Measurements from ENCODE around the gene TPRN.

TPRN gene

DNA sequence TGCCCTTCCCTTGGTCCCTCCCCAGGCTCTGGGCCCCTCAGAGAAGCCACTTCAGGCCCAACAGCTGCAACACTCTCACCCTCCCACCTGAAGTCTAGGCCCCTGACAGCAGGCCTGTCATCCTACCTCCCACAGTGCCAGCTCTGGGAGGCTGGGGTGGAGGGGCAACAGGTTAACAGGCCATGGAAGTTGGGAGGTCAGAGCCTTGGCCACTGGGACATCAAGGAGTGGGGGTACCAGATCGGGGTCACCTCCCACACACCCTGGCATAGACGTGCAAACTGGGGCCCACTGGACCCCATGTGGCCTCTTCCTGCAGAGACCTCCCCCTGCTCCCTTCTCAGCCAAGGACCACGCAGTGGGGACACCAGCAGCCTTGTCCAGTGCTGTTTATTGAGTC lies 9.3 kb downstream of the TPRN start:
- DNase-seq (ENCODE audit: low spot score) = no peak
- CTCF ChIA-PET = interaction anchor here (0.6 to 4.5 kb wide), 4 partner anchors 19 to 45 kb away, joined by 3 to 37 read pairs (median 13); partner anchors contain the start of gene RNF224
- TF ChIP-seq, protein P1, sequence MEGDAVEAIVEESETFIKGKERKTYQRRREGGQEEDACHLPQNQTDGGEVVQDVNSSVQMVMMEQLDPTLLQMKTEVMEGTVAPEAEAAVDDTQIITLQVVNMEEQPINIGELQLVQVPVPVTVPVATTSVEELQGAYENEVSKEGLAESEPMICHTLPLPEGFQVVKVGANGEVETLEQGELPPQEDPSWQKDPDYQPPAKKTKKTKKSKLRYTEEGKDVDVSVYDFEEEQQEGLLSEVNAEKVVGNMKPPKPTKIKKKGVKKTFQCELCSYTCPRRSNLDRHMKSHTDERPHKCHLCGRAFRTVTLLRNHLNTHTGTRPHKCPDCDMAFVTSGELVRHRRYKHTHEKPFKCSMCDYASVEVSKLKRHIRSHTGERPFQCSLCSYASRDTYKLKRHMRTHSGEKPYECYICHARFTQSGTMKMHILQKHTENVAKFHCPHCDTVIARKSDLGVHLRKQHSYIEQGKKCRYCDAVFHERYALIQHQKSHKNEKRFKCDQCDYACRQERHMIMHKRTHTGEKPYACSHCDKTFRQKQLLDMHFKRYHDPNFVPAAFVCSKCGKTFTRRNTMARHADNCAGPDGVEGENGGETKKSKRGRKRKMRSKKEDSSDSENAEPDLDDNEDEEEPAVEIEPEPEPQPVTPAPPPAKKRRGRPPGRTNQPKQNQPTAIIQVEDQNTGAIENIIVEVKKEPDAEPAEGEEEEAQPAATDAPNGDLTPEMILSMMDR (conservative IDR thresholded peaks at IDR 0.05; ENCODE audit: low read depth) = no peak
- POLR2A ChIA-PET (ENCODE audit: low non-redundant PET) = interaction anchor here (0.6 kb wide), 1 partner anchor 36 kb away, joined by 6 read pairs; the partner anchor contains the start of gene RNF224
- H3K27ac ChIP-seq = peak overlapping the region; percentile 99

DNA sequence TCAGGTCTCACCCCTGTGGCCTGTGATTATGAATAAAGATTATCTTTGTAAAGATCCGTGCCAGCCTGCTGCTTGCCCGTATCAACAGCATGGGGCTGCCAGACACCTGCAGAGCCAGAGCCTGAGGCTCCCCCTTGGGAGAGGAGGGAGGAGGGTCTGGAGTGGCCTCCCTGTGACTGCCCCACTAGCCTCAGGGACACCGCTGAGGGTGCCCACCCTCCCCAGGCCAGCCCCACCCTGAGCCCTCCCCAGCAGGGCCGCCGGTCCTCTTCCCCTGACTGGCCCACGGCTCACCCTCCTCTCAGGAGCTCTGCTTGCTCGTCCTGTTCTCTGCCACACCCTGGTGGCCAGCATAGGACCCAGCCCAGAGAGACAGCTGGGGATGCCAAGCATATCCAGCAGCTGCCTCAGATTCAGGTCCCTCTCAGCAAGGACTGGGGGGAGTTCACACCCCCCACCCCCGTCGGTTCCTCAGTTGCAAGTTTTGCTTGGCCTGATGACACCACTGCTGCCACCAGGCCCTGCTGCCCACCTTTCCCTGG lies 10.2 kb downstream of the TPRN start:
- peak overlapping the region; percentile 99 for H3K27ac ChIP-seq
- ChIA-PET CTCF (interaction anchor here (0.6 to 4.5 kb wide), 10 partner anchors 8 to 251 kb away, joined by 3 to 37 read pairs (median 6); partner anchors contain the start of gene RNF224), POLR2A (ENCODE audit: low non-redundant PET) (no interaction called here)
- TF ChIP-seq, protein P1 (conservative IDR thresholded peaks at IDR 0.05; ENCODE audit: low read depth) = no peak
- no peak for DNase-seq (ENCODE audit: low spot score)

DNA sequence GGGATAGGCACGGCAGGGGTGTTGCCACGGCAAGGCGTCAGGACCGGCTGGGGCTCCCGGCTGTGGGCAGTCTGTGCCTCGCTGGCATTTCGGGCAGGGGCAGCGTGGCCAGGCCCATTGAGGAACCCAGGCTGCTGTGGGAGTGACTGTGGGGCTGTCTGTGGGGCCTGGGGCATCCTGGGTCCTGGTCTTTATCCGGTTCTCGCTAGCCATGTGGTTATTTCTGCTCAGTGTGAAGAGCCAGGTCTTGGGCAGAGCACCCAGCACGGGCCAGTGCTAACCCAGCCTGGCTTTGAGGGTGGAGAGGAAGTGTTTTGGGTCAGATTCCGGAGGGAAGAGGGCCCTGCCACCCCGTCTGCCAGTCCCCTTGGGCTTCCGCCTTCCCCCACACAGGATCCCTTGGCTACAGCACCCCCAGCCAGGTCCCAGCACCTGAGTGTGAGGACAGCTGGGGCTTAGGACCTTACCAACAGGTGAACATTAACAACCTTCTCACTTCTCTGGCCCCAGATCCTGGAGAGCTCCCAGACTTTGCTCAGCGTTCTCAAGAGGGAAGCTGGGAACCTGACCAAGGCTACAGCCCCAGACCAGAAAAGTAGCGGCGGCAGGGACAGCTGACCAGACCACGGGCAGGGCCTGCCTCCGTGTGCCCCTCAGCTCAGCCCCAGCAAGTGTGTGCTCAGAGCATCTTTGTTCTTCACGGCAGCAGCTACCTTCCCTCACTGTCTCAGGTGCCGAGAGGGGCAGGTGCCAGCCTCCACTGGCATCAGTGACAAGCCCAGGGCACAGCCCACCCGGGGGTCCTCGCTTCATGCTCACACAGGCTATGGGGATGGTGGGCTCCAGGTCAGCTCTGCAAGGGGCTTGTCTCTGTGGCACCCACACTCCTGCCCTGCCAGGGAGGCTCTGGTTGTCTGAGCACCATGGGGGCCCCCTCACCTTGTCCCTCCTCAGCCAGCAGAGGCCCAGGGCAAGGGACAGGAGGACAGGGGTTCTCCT lies 10.9 kb downstream of the TPRN start:
- peak overlapping the region; percentile 99 for H3K27ac ChIP-seq
- ChIA-PET POLR2A (ENCODE audit: low non-redundant PET) (interaction anchor here (0.6 to 2.5 kb wide), 16 partner anchors 9 to 122 kb away, joined by 3 to 17 read pairs (median 4); partner anchors contain the start of genes CYSRT1, LRRC26, MAN1B1 and NELFB), CTCF (interaction anchor here (0.6 to 4.5 kb wide), 14 partner anchors 9 to 333 kb away, joined by 3 to 37 read pairs (median 4); partner anchors contain the start of genes CYSRT1 and RNF224)
- TF ChIP-seq, protein P1 (conservative IDR thresholded peaks at IDR 0.05; ENCODE audit: low read depth) = no peak
- no peak for DNase-seq (ENCODE audit: low spot score)

DNA sequence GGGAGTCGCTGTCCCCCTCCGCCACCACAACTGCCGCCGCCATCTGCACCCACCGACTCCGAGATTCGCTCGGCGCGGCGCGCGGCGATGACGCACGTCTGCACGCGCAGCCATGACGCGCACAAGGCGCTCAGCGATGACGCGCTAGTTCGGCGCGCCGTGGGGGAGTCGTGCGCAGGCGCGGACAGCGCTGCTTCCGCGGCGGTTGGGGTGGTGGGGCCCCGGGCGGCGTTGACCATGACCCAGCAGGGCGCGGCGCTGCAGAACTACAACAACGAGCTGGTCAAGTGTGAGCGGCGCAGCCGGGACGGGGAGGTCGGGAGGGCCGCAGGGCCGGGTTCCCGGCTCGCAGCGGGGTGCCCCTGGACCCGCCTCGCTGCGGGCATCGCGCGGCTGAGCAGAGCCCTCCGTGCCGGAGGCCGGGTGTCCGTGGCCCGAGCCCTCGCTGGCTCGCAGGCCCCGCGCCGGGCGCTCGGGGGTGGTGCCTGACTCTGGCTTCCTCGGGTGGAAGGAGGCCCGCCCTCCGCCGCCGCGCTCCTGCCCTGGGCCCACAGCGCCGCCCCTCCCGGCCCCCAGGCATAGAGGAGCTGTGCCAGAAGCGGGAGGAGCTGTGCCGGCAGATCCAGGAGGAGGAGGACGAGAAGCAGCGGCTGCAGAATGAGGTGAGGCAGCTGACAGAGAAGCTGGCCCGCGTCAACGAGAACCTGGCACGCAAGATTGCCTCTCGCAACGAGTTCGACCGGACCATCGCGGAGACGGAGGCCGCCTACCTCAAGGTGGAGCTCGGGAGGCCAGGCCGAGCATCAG lies 11.8 kb downstream of the TPRN start, which contains the start of the genes ANAPC2 and SSNA1:
Gene ANAPC2, minus strand, starts transcription at position 71 of the 807 bp plus-strand sequence. Its CDS starts 28 bp downstream, at position 43.
Gene SSNA1, plus strand, starts transcription at position 187 of the 807 bp plus-strand sequence. Its CDS starts 51 bp downstream, at position 238.
- peak; percentile 98 for DNase-seq (ENCODE audit: low spot score)
- peak within 1 kb of the TSS; percentile 99 for H3K27ac ChIP-seq
- POLR2A ChIA-PET (ENCODE audit: low non-redundant PET) = interaction anchor here (0.6 to 2.5 kb wide), 17 partner anchors 10 to 121 kb away, joined by 3 to 17 read pairs (median 4); partner anchors contain the start of genes CYSRT1, LRRC26, MAN1B1 and NELFB
- TF ChIP-seq, protein P1 (conservative IDR thresholded peaks at IDR 0.05; ENCODE audit: low read depth) = peak; percentile 57
- CTCF ChIA-PET = interaction anchor here (0.6 to 4.5 kb wide), 15 partner anchors 10 to 334 kb away, joined by 3 to 37 read pairs (median 5); partner anchors contain the start of genes CYSRT1 and RNF224

DNA sequence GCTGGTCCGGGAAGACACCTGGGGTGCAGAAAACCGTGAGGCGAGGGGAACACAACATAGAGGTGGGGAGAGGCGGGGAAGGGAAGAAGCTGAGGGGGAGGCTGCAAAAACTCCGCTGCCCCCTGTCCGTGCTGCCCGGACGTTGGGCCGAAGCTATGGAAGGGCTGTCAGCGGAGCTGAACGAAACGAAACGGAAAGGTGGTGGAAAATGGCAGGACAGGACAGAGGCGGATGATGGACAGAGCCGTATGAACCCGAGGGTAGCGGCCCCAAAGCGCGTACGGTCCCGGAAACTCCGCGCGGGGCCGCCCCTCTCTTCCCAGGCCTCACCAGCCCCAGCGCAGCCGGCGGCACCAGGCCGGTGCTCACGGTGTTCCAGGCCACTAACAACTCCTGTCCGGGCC lies 12.5 kb downstream of the TPRN start:
- ChIA-PET CTCF (interaction anchor here (0.9 to 4.5 kb wide), 5 partner anchors 11 to 60 kb away, joined by 4 to 37 read pairs (median 9); partner anchors contain the start of gene RNF224), POLR2A (ENCODE audit: low non-redundant PET) (interaction anchor here (1.1 to 2.5 kb wide), 7 partner anchors 11 to 54 kb away, joined by 4 to 17 read pairs (median 5); partner anchors contain the start of genes CYSRT1 and RNF224)
- peak overlapping the region; percentile 99 for H3K27ac ChIP-seq
- TF ChIP-seq, protein P1 (conservative IDR thresholded peaks at IDR 0.05; ENCODE audit: low read depth) = no peak
- DNase-seq (ENCODE audit: low spot score) = no peak
